ENCODE measurements around the gene MED7. TPM values are rescaled to one million over a fixed set of nuclear protein-coding genes. Genes with fewer than 3 reads are reported as not detected.

The MED7 gene
- total and polyA plus RNA-seq, 10 of the 15 experiments (the other 5 are each of a cell fraction or from before 2014, with no cell fraction given) = 9.3 to 47.7 (median 22.7) TPM

GRCh38 chr5:157107508-157107907 lies 35.2 kb downstream of the MED7 start (continued):
- TF ChIP-seq E2F4 (IDR thresholded peaks at IDR 0.05; ENCODE audit: low read depth, low read length) (no peak), TAF1 (IDR thresholded peaks at IDR 0.05; ENCODE audit: borderline replicate concordance, low read depth, low read length) (no peak), PML (IDR thresholded peaks at IDR 0.05; ENCODE audit: low read length) (no peak)

GRCh38 chr5:157106630-157107461 lies 35.8 kb downstream of the MED7 start:
- in situ Hi-C loops (cut with MboI) = no loop called here
- H3K4me3 ChIP-seq = no peak overlapping the region; the same call in 1 of the 2 replicates
- ChIA-PET POLR2A (no interaction called here), CTCF (interaction anchor here (1.4 kb wide), 1 partner anchor 9 kb away, joined by 3 read pairs; no protein-coding TSS in a partner anchor), SMC1A (ENCODE audit: uncharacterized antibody, unreplicated experiment) (interaction anchor here (0.6 to 1.2 kb wide), 4 partner anchors 8 to 10 kb away, joined by 3 to 4 read pairs (median 3); no protein-coding TSS in a partner anchor), RAD21 (ENCODE audit: unreplicated experiment) (interaction anchor here (2.0 kb wide), 1 partner anchor 10 kb away, joined by 8 read pairs; no protein-coding TSS in a partner anchor)
- H2AFZ ChIP-seq (ENCODE audit: control insufficient read depth, low read depth, low read length) = peak overlapping the region; percentile 29
- TF ChIP-seq ZBTB33 (IDR thresholded peaks at IDR 0.05) = no peak
- TF ChIP-seq FOXK2 (IDR thresholded peaks at IDR 0.05) = no peak
- no peak for TF ChIP-seq BCL3 (IDR thresholded peaks at IDR 0.05; ENCODE audit: borderline replicate concordance, insufficient read depth, low read depth, low read length, poor library complexity, severe bottlenecking)
- TF ChIP-seq HSF1 (IDR thresholded peaks at IDR 0.05; ENCODE audit: low read depth, low read length) = no peak
- no peak for TF ChIP-seq RBBP5 (conservative IDR thresholded peaks at IDR 0.05)
- TF ChIP-seq BMI1 (IDR thresholded peaks at IDR 0.05; ENCODE audit: borderline replicate concordance) = no peak
- TF ChIP-seq KDM1A (IDR thresholded peaks at IDR 0.05; ENCODE audit: borderline replicate concordance) = no peak
- no peak for TF ChIP-seq SUZ12 (IDR thresholded peaks at IDR 0.05; ENCODE audit: unreplicated experiment)
- no peak for TF ChIP-seq MYB (IDR thresholded peaks at IDR 0.05; ENCODE audit: borderline replicate concordance, low read depth, low read length)
- no peak for TF ChIP-seq SMAD5 (IDR thresholded peaks at IDR 0.05; ENCODE audit: low read depth)
- FAIRE-seq = no peak
- peak overlapping the region; percentile 39 for H3K4me2 ChIP-seq (ENCODE audit: control insufficient read depth, insufficient read depth)
- no peaks in the 10 kb centered on the region; the same call in none of the 2 replicates for H3K79me2 ChIP-seq (ENCODE audit: control insufficient read depth, insufficient read depth, low read length)
- 0 out of 2 replicates have a peak overlapping the region, but pooled peaks have one; percentile 22 for H3K27ac ChIP-seq (ENCODE audit: control insufficient read depth, insufficient read depth)
- no peak overlapping the region; the same call in 1 of the 2 replicates for H3K9ac ChIP-seq (ENCODE audit: control insufficient read depth, insufficient read depth, low read length)
- H4K20me1 ChIP-seq (ENCODE audit: control insufficient read depth, insufficient read depth) = no peaks in the 10 kb centered on the region
- intact Hi-C loops (cut with micrococcal nuclease; ENCODE audit: unreplicated experiment) = no loop called here
- H3K9me3 ChIP-seq (replicated peaks; ENCODE audit: control insufficient read depth, insufficient read depth, low read length) = no peaks in the 10 kb centered on the region
- H3K27me3 ChIP-seq (replicated peaks in 1 of 2; ENCODE audit: control insufficient read depth in 2 of 2, insufficient read depth in 2 of 2, low read length in 1 of 2) = no peaks in the 10 kb centered on the region
- DNase-seq (ENCODE audit: low read depth, low spot score) = peak; percentile 15
- H3K4me1 ChIP-seq (ENCODE audit: control insufficient read depth, insufficient read depth, low read length) = peaks cover 12% of the 10 kb centered on the region
- 74% methylated on average over 14 of the region's 14 CpGs for WGBS (ENCODE audit: insufficient coverage, insufficient replicate concordance, low lambda C conversion rate, missing lambda C conversion rate)
- ATAC-seq = peak; percentile 33
- no peaks in the 10 kb centered on the region for H3K36me3 ChIP-seq (ENCODE audit: control insufficient read depth in 2 of 2, insufficient read depth in 2 of 2, low read length in 1 of 2)
- BruUV-seq (replicated peaks) = no TSS peak

Measured in GM12878 (cell line).